Measurements from ENCODE around the gene PCNX4. TPM values are rescaled to one million over a fixed set of nuclear protein-coding genes. Genes with fewer than 3 reads are reported as not detected.

Gene PCNX4
- total RNA-seq, 2 experiments from 2014 or later, result 27.0 to 27.6 TPM

DNA sequence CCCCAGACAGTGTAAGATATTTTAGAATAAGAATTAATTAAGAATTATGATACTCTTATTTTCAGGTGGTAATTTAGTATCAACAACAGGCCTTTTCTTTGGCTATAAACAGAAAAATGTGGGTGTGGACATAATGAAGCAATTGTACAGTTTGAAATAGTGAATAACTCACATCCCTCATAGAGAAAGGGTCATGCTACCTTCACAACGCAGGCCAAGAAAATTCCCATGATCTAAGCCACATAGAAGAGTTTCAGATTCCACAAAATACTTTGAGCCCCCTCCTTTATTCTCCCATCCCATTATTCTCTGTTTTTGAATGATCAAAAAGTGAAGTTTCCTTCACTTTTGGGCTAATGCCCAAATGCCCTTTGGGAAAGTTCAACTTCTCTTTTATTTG lies 97.0 kb downstream of the PCNX4 start:
- no peak overlapping the region for H3K27ac Mint-ChIP-seq
- CTCF ChIA-PET, result interaction anchor here (0.9 kb wide), 1 partner anchor 122 kb away, joined by 3 read pairs; no protein-coding TSS in a partner anchor

DNA sequence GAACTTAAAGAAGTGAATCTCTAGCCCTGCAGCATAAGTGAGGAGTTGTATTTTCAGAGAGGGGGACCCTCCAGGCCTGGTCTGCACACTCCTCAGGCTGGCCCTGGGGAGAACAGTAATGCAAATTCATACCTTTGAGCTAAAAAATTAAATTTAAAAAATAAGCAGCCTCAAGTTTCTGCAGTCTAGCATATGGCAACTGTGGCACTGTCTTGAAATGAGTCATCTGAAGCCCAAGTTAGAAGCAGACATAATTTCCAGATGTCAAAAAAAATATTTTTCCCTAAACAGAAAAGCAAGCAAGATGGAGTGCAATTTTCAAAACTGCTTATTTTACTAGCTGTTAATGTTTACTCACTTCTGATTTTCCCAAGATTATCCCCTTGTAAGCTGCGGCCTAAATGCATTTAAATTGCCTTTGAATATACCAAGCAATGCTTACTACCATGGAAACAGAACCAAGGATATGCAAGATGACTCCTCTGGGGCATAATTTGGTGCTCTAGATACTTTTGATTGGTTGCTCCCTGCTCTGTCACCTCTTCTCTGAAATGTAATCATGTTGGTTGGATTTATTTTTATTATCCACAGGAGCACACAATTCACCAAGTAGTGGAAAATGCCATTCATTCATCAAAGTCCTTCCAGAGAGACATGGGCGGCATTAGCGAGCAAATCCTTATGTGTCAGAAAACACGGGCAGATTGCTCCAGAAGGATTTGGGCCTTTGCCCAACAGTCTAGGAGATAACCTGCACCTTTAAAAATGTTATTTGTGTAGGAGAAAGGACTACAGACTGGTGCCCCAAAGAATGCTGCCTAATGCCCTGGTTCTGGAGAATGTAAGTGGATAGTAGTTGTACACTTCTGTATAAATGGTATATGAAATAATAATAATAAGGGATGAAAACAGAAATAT lies 98.5 kb downstream of the PCNX4 start:
- ChIA-PET POLR2A (interaction anchor here (0.6 kb wide), 1 partner anchor 127 kb away, joined by 3 read pairs; no protein-coding TSS in a partner anchor), CTCF (interaction anchor here (0.7 to 1.6 kb wide), 6 partner anchors 8 to 1169 kb away, joined by 3 to 4 read pairs (median 4); no protein-coding TSS in a partner anchor)
- ATAC-seq (no peak), DNase-seq (no peak)
- no peak overlapping the region for H3K4me3 Mint-ChIP-seq
- H3K4me1 Mint-ChIP-seq, result no peaks in the 10 kb centered on the region
- H3K36me3 Mint-ChIP-seq (ENCODE audit: low read depth), result no peaks in the 10 kb centered on the region
- H3K9me3 Mint-ChIP-seq (ENCODE audit: low read depth), result no peaks in the 10 kb centered on the region
- H3K27me3 Mint-ChIP-seq, result peaks cover 2% of the 10 kb centered on the region
- no peak overlapping the region for H3K27ac Mint-ChIP-seq
- intact Hi-C loops (cut with DNase I, micrococcal nuclease), result loop anchor here (2.0 to 10.0 kb wide), 2 partner anchors 369 to 375 kb away; no protein-coding TSS in a partner anchor

More for the DNA sequence above, 97.0 kb downstream of the PCNX4 start:
- ATAC-seq (no peak), DNase-seq (no peak)
- H3K36me3 Mint-ChIP-seq (ENCODE audit: low read depth), result no peaks in the 10 kb centered on the region
- peaks cover 2% of the 10 kb centered on the region for H3K27me3 Mint-ChIP-seq
- POLR2A ChIA-PET, result no interaction called here
- intact Hi-C loops (cut with DNase I, micrococcal nuclease), result loop anchor here (2.0 to 10.0 kb wide), 2 partner anchors 370 to 376 kb away; no protein-coding TSS in a partner anchor
- no peaks in the 10 kb centered on the region for H3K9me3 Mint-ChIP-seq (ENCODE audit: low read depth)
- H3K4me3 Mint-ChIP-seq, result no peak overlapping the region
- H3K4me1 Mint-ChIP-seq, result peaks cover 10% of the 10 kb centered on the region

DNA sequence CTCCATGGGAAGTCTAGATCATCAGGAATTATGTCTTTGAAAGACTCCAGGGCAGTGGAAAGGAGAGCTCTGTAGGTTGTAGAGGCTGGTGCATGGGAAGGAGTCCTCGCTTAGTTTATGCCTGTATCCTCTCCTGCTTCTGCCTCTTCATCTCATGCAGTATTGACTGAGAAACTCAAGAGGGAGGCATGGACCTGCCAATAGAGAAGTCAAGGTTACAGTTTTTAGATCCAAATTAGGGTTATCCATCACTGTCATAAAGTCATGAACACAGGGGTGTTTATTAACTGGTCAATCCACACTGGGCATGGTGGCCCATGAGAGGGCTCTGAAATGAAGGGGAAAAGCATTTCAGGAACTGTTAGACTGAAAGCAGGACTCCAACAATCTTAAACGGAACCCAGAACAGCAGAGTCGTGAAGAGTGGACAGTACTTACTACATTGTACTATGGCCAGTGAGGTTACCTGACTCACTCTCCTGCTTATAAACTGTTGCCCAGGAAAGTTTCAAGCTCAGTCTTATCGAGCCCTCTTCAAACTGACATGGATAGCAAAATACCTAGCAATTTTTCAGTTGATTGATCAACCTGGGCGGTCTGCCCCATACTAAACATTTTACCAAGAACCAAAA lies 103.6 kb downstream of the PCNX4 start:
- no peak overlapping the region for H3K27ac Mint-ChIP-seq
- peaks cover 11% of the 10 kb centered on the region for H3K9me3 Mint-ChIP-seq (ENCODE audit: low read depth)
- H3K4me3 Mint-ChIP-seq, result no peak overlapping the region
- peak; percentile 42 for ATAC-seq
- intact Hi-C loops (cut with DNase I, micrococcal nuclease), result no loop called here
- ChIA-PET CTCF (interaction anchor here (0.7 to 1.5 kb wide), 4 partner anchors 10 to 231 kb away, joined by 3 to 6 read pairs (median 4); no protein-coding TSS in a partner anchor), POLR2A (no interaction called here)
- H3K36me3 Mint-ChIP-seq (ENCODE audit: low read depth), result peaks cover 3% of the 10 kb centered on the region
- peaks cover 13% of the 10 kb centered on the region for H3K4me1 Mint-ChIP-seq
- no peak for DNase-seq
- H3K27me3 Mint-ChIP-seq, result peaks cover 9% of the 10 kb centered on the region

DNA sequence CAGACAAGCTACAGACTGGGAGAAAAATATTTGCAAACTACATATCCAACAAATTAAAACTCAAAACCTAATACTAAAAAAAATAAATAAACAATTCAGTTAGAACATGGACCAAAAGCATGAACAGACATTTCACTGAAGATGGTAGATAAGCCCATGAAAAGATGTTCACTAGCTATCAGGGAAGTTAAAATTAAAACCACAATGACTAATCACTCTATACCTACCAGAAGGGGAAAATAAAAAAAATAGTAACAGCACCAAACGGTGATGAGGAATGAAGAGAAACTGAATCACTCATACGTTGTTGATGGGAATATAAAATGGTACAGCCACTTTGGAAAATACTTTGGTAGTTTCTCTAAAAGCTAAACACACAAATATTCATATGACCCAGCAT lies 104.6 kb downstream of the PCNX4 start:
- intact Hi-C loops (cut with DNase I, micrococcal nuclease), result no loop called here

DNA sequence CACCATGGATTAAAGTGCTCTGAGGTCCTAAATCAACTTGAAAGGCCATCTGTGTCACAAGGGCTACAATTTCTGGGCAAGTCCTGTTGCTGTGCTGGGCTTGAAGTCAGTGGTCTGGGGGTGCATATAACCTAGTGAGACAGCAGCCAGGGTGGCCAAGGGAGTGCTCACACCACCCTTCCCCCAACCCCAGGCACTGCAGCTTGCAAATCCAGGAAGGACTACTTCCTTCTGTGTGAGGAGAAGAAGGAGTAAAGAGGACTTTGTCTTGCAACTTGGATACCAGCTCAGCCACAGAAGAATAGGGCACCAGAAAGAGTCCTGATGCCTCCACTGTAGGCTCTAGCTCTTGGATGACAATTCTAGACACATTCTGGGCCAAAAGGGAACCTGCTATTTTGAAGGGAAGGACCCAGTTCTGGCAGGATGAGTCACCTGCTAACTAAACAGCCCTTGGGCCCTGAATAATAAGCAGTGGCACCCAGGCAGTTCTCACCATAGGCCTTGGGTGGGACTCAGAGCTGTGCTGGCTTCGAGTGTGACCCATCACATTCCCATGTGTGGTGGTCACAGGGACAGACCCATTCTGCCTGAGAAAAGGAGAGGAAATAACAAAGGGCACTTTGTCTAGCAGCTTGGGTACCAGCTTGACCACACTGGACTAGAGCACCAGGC lies 106.0 kb downstream of the PCNX4 start:
- H3K4me1 Mint-ChIP-seq, result peaks cover 13% of the 10 kb centered on the region
- peaks cover 3% of the 10 kb centered on the region for H3K36me3 Mint-ChIP-seq (ENCODE audit: low read depth)
- no peak overlapping the region for H3K4me3 Mint-ChIP-seq
- intact Hi-C loops (cut with DNase I, micrococcal nuclease), result no loop called here
- ATAC-seq (no peak), DNase-seq (no peak)
- peaks cover 11% of the 10 kb centered on the region for H3K9me3 Mint-ChIP-seq (ENCODE audit: low read depth)
- peaks cover 9% of the 10 kb centered on the region for H3K27me3 Mint-ChIP-seq
- POLR2A ChIA-PET, result interaction anchor here (0.6 kb wide), 1 partner anchor 123 kb away, joined by 5 read pairs; no protein-coding TSS in a partner anchor
- CTCF ChIA-PET, result interaction anchor here (1.2 kb wide), 1 partner anchor 14 kb away, joined by 5 read pairs; no protein-coding TSS in a partner anchor
- H3K27ac Mint-ChIP-seq, result no peak overlapping the region

More for the DNA sequence above, 104.6 kb downstream of the PCNX4 start:
- Mint-ChIP-seq H3K4me3 (no peak overlapping the region), H3K4me1 (peaks cover 13% of the 10 kb centered on the region), H3K27ac (peak overlapping the region; percentile 2), H3K27me3 (peaks cover 9% of the 10 kb centered on the region), H3K9me3 (ENCODE audit: low read depth) (peaks cover 11% of the 10 kb centered on the region), H3K36me3 (ENCODE audit: low read depth) (peaks cover 3% of the 10 kb centered on the region)
- ATAC-seq (peak; percentile 69), DNase-seq (no peak)
- ChIA-PET POLR2A (no interaction called here), CTCF (interaction anchor here (0.6 to 1.5 kb wide), 6 partner anchors 11 to 1912 kb away, joined by 3 to 6 read pairs (median 4); no protein-coding TSS in a partner anchor)

DNA sequence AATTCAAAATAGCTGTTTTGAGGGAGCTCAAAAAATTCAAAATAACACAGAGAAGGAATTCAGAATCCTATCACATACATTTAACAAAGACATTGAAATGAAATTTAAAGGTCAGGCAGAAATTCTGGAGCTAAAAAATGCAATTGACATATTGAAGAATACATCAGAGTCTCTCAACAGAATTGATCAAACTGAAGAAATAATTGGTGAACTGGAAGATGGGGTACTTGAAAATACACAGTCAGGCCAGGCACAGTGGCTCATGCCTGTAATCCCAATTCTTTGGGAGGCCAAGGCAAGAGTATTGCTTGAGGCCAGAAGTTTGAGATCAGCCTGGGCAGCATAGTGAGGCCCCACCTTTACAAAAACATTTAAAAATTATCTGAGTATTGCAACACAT lies 107.6 kb downstream of the PCNX4 start:
- Mint-ChIP-seq H3K36me3 (ENCODE audit: low read depth) (peaks cover 3% of the 10 kb centered on the region), H3K9me3 (ENCODE audit: low read depth) (peaks cover 11% of the 10 kb centered on the region), H3K27ac (no peak overlapping the region), H3K4me1 (peaks cover 13% of the 10 kb centered on the region), H3K27me3 (peaks cover 13% of the 10 kb centered on the region), H3K4me3 (no peak overlapping the region)
- POLR2A ChIA-PET, result no interaction called here
- CTCF ChIA-PET, result interaction anchor here (0.6 to 1.2 kb wide), 3 partner anchors 13 to 132 kb away, joined by 3 to 5 read pairs (median 3); no protein-coding TSS in a partner anchor
- DNase-seq (no peak), ATAC-seq (no peak)
- intact Hi-C loops (cut with DNase I, micrococcal nuclease), result no loop called here

DNA sequence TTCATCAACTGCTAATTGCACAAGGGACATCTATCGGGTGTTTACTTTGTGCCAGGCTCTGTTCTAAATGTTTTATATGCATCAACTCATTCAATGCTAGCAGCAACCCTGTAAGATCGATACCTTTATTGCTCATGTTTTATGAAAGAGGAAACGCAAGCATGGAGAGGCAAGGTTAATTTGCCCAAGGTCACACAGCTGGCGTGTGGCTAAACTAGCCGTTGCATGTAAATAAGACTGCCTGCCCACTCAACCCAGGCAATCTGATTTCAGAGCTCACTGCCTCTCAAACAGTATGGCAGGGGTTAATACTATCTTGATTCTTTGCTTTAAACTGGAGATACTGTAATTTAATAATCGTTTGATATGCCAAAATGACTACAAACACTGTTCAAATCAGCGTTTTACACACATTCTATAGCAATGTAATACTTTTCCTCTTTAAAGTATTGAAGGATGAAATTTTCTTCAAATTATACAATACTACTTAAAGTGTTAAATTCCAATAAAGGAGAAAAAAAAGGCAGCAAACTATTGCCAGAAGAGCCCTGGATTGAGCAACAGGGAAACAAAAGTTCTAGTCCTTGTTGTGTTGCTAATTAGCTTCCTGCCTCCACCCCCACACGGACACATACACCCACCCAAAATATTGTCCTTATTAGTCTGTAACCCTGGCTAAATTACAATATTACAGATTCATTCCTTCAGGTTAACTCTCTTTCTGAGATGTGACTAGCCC lies 112.5 kb downstream of the PCNX4 start:
- ChIA-PET CTCF (interaction anchor here (1.1 kb wide), 1 partner anchor 127 kb away, joined by 4 read pairs; no protein-coding TSS in a partner anchor), POLR2A (no interaction called here)
- H3K9me3 Mint-ChIP-seq (ENCODE audit: low read depth), result peaks cover 6% of the 10 kb centered on the region
- H3K36me3 Mint-ChIP-seq (ENCODE audit: low read depth), result no peaks in the 10 kb centered on the region
- no peak overlapping the region for H3K4me3 Mint-ChIP-seq
- ATAC-seq (no peak), DNase-seq (no peak)
- peaks cover 29% of the 10 kb centered on the region for H3K27me3 Mint-ChIP-seq
- no peak overlapping the region for H3K27ac Mint-ChIP-seq
- H3K4me1 Mint-ChIP-seq, result peaks cover 20% of the 10 kb centered on the region
- intact Hi-C loops (cut with DNase I, micrococcal nuclease), result no loop called here

DNA sequence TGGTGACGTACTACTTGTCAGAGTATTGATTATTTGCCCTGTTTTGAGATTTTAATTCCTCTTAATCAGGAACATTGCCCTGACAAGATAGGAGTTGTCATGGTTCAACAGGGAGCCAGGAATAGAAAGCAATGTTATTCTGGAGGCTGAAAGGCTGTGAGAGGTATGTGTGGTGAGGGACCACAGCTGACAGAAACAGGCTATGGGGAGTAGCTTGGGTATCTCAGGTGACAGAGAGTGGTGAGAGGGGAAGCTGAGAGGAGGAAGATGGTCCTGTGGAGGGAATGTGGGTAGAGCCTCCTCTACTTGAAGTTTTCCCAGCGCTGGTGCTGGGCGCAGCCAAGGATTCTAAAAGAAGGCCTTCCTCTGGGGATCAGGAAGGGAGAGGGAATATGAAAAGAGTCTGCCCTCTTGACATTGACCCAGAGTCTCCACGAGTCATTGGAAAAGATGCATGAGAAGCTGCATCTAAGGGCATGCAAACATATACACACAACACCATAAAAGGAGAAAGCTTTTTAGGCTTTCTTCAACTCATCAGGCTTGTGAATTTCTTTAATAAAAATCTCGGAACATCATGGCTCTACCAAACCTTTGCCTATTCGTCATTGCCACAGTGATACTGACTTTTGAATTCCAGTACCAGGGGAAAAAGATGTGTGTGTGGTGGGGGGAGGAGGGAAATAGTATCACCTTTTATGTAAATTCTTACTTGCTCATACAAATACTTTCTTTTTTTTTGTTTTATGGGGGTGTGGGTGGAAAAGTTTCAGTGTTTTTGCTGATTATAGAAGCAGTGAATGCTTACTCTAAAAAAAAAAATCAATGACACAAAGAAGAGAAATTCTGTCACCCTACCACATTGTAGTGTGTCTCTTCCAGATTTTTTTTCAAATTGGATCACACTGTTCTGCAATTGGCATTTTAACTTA lies 113.4 kb downstream of the PCNX4 start:
- CTCF ChIA-PET, result interaction anchor here (0.7 to 1.0 kb wide), 2 partner anchors 139 to 143 kb away, joined by 3 read pairs; no protein-coding TSS in a partner anchor
- intact Hi-C loops (cut with DNase I, micrococcal nuclease), result loop anchor here in 1 of 2 experiments (5.0 kb wide), 1 partner anchor 127 kb away; no protein-coding TSS in a partner anchor
- Mint-ChIP-seq H3K27ac (peak overlapping the region; percentile 11), H3K36me3 (ENCODE audit: low read depth) (no peaks in the 10 kb centered on the region), H3K4me1 (peaks cover 20% of the 10 kb centered on the region), H3K9me3 (ENCODE audit: low read depth) (no peaks in the 10 kb centered on the region), H3K4me3 (no peak overlapping the region), H3K27me3 (peaks cover 28% of the 10 kb centered on the region)
- ATAC-seq (peak; percentile 39), DNase-seq (no peak)
- POLR2A ChIA-PET, result interaction anchor here (0.6 to 2.4 kb wide), 2 partner anchors 44 to 1407 kb away, joined by 3 to 7 read pairs; partner anchors contain the start of gene PPM1A

DNA sequence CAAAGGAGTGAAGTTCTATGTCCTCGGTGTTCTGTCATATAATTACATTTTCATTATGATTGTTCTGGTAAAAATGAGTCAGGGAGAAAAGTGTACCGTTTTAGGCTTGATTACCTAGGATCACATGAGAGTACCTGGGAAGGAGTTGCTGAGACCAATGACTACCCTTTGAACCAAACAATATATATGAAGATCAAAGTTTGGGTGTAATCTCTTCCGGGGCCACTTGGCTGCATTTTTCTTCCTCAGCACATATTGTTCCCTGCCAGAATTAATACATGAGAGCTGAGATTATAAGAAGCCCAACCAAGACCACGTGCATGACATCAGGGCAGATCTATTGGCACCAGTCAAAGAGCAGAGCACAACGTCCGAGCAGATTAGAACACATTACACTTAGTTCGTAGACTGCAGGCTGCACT lies 114.5 kb downstream of the PCNX4 start:
- no peak overlapping the region for H3K27ac Mint-ChIP-seq
- H3K4me1 Mint-ChIP-seq, result peaks cover 20% of the 10 kb centered on the region
- no peak overlapping the region for H3K4me3 Mint-ChIP-seq
- intact Hi-C loops (cut with DNase I, micrococcal nuclease), result loop anchor here in 1 of 2 experiments (5.0 kb wide), 1 partner anchor 126 kb away; no protein-coding TSS in a partner anchor
- ATAC-seq (peak; percentile 77), DNase-seq (no peak)
- CTCF ChIA-PET, result interaction anchor here (0.9 to 1.0 kb wide), 3 partner anchors 12 to 144 kb away, joined by 3 to 5 read pairs (median 3); no protein-coding TSS in a partner anchor
- no peaks in the 10 kb centered on the region for H3K36me3 Mint-ChIP-seq (ENCODE audit: low read depth)
- H3K9me3 Mint-ChIP-seq (ENCODE audit: low read depth), result no peaks in the 10 kb centered on the region
- peaks cover 28% of the 10 kb centered on the region for H3K27me3 Mint-ChIP-seq
- POLR2A ChIA-PET, result interaction anchor here (0.6 to 2.4 kb wide), 2 partner anchors 42 to 239 kb away, joined by 3 to 7 read pairs; partner anchors contain the start of gene PPM1A

All from activated CD4-positive, alpha-beta T cell treated with anti-CD3 and anti-CD28 coated beads for 36 hours (primary cell).